Measurements from ENCODE around the gene GNG4.

GRCh38 chr1:235651170-235651806 is 1.7 kb upstream of the GNG4 start:
- no peak for TF ChIP-seq FOXM1 (IDR thresholded peaks at IDR 0.05; ENCODE audit: borderline replicate concordance)
- no peak for TF ChIP-seq HDGF (IDR thresholded peaks at IDR 0.05; ENCODE audit: borderline replicate concordance)
- no peak for TF ChIP-seq ELF4 (IDR thresholded peaks at IDR 0.05)
- TF ChIP-seq FOXA1 (IDR thresholded peaks at IDR 0.05) = no peak
- TF ChIP-seq ARNT (IDR thresholded peaks at IDR 0.05) = no peak
- TF ChIP-seq TARDBP (IDR thresholded peaks at IDR 0.05) = no peak
- no peak for TF ChIP-seq NFRKB (IDR thresholded peaks at IDR 0.05)
- no peak for TF ChIP-seq SP1 (IDR thresholded peaks at IDR 0.05)
- TF ChIP-seq ZNF384 (IDR thresholded peaks at IDR 0.05) = no peak
- no peak for TF ChIP-seq BHLHE40 (IDR thresholded peaks at IDR 0.05; ENCODE audit: borderline replicate concordance)
- no peak for TF ChIP-seq FOXK2 (IDR thresholded peaks at IDR 0.05)
